GM12878 (cell line): ENCODE results near the gene SHROOM1. TPM values are rescaled to one million over a fixed set of nuclear protein-coding genes. Genes with fewer than 3 reads are reported as not detected.

Experiments
- ATAC-seq: fragments of 200-7000 bp; cut with Tn5 transposase; 3 replicates; pipeline ENCODE4 v1.9.1; 2020; ENCODE audit warnings: mild to moderate bottlenecking, moderate library complexity
- BruUV-seq: library from RNA; stranded (reverse); fragments of 400-500 nt; replicated peaks from 2 replicates; lab custom pipeline; 2021; lab: Mats Ljungman, UMichigan
- CTCF ChIA-PET: fragments of 300-600 bp; sonication (Branson Sonifier 250); formaldehyde crosslinking; extraction: SDS; loops from one replicate; lab custom pipeline; 2021; ENCODE audit warnings: inconsistent platforms; lab: Yijun Ruan, JAX
- POLR2A ChIA-PET: fragments of 350-600 bp; formaldehyde crosslinking; extraction: SDS; loops from one replicate; lab custom pipeline; 2021; ENCODE audit warnings: inconsistent platforms; lab: Charles Lee
- RAD21 ChIA-PET: fragments of 300-600 bp; sonication (Branson Sonifier 250); formaldehyde crosslinking; loops from one replicate; lab custom pipeline; 2023; ENCODE audit warnings: antibody characterized with exemption; ENCODE audit not compliant: unreplicated experiment; lab: Charles Lee
- SMC1A ChIA-PET: fragments of 300-600 bp; sonication (Branson Sonifier 250); formaldehyde crosslinking; loops from one replicate; lab custom pipeline; 2023; ENCODE audit not compliant: unreplicated experiment, uncharacterized antibody; lab: Charles Lee
- DNase-seq: peaks from one replicate; pipeline ENCODE4 v3.0.0-alpha.2; 2011; ENCODE audit warnings: low read depth, low spot score
- FAIRE-seq: peaks from 3 replicates; lab custom pipeline; 2011; peaks lifted over from hg19 to GRCh38; lab: Jason Lieb, UNC
- H2AFZ ChIP-seq: 2 replicates; pipeline ENCODE4 v1.6.0; 2011; ENCODE audit warnings: low read depth, low read length, control low read depth; ENCODE audit not compliant: control insufficient read depth
- H3K27ac ChIP-seq: 2 replicates; pipeline ENCODE4 v1.5.1; 2011; ENCODE audit warnings: control low read depth; ENCODE audit not compliant: control insufficient read depth, insufficient read depth
- H3K27me3 ChIP-seq, 2 experiments: replicated peaks in 1 of 2; 2 replicates each; pipeline versions ENCODE4 v1.6.0 to v1.6.1; 2011; ENCODE audit warnings: low read length in 1 of 2; ENCODE audit not compliant: control insufficient read depth in 2 of 2, insufficient read depth in 2 of 2
- H3K36me3 ChIP-seq, 2 experiments: 2 replicates each; pipeline ENCODE4 v1.5.1; 2011; ENCODE audit warnings: low read length in 1 of 2; ENCODE audit not compliant: control insufficient read depth in 2 of 2, insufficient read depth in 2 of 2
- H3K4me1 ChIP-seq: 2 replicates; pipeline ENCODE4 v1.6.1; 2011; ENCODE audit warnings: mild to moderate bottlenecking, low read length, moderate library complexity, mixed read lengths; ENCODE audit not compliant: control insufficient read depth, insufficient read depth
- H3K4me2 ChIP-seq: 2 replicates; pipeline ENCODE4 v1.6.0; 2011; ENCODE audit warnings: control low read depth; ENCODE audit not compliant: control insufficient read depth, insufficient read depth
- H3K4me3 ChIP-seq: fragments of 200-600 bp; sonication (generic); 2 replicates; pipeline ENCODE4 v1.5.1; 2016
- H3K79me2 ChIP-seq: 2 replicates; pipeline ENCODE4 v1.6.0; 2011; ENCODE audit warnings: low read length; ENCODE audit not compliant: control insufficient read depth, insufficient read depth
- H3K9ac ChIP-seq: 2 replicates; pipeline ENCODE4 v1.8.0; 2011; ENCODE audit warnings: low read length, control low read depth, mixed read lengths; ENCODE audit not compliant: control insufficient read depth, insufficient read depth
- H3K9me3 ChIP-seq: replicated peaks from 3 replicates; pipeline ENCODE4 v1.5.1; 2011; ENCODE audit warnings: mild to moderate bottlenecking, low read length; ENCODE audit not compliant: control insufficient read depth, insufficient read depth
- H4K20me1 ChIP-seq: 2 replicates; pipeline ENCODE4 v1.6.0; 2011; ENCODE audit not compliant: control insufficient read depth, insufficient read depth
- BCL11A ChIP-seq: IDR thresholded peaks from 2 replicates; pipeline ENCODE4 v1.6.1; 2011; ENCODE audit warnings: low read depth, low read length
- CBX5 ChIP-seq: sonication (generic); IDR thresholded peaks from 2 replicates; pipeline ENCODE4 v1.6.1; 2016; ENCODE audit warnings: low read depth, moderate library complexity, mild to moderate bottlenecking, inconsistent platforms
- CREM ChIP-seq: IDR thresholded peaks from 2 replicates; pipeline ENCODE4 v1.6.1; 2014; ENCODE audit warnings: antibody characterized with exemption, low read depth
- FOS ChIP-seq: IDR thresholded peaks from 3 replicates; pipeline ENCODE4 v1.6.1; 2011; ENCODE audit warnings: borderline replicate concordance; ENCODE audit not compliant: insufficient read length; ENCODE audit errors: extremely low read depth
- MXI1 ChIP-seq: fragments of 150-350 bp; IDR thresholded peaks from 2 replicates; pipeline ENCODE4 v1.6.1; 2011; ENCODE audit warnings: low read depth, mild to moderate bottlenecking, inconsistent platforms, low read length, improper control_type of control experiment
- NFIC ChIP-seq: IDR thresholded peaks from 2 replicates; pipeline ENCODE4 v1.6.1; 2012; ENCODE audit warnings: low read depth, mild to moderate bottlenecking, inconsistent platforms, low read length, moderate library complexity
- STAT3 ChIP-seq: IDR thresholded peaks from 2 replicates; pipeline ENCODE4 v1.6.1; 2011; ENCODE audit warnings: low read depth, low read length, improper control_type of control experiment
- TCF3 ChIP-seq: IDR thresholded peaks from 2 replicates; pipeline ENCODE4 v1.6.1; 2012; ENCODE audit warnings: low read depth, mild to moderate bottlenecking, low read length, borderline replicate concordance; ENCODE audit not compliant: insufficient read depth
- ZNF207 ChIP-seq: fragments of 450-650 bp; IDR thresholded peaks from 2 replicates; pipeline ENCODE4 v1.6.1; 2014; ENCODE audit warnings: antibody characterized with exemption, mild to moderate bottlenecking, borderline replicate concordance
- WGBS: methylation state at CpG from one replicate; pipeline ENCODE4 v1.1.6; 2016; ENCODE audit warnings: low lambda C conversion rate; ENCODE audit not compliant: insufficient replicate concordance, insufficient coverage; ENCODE audit errors: missing lambda C conversion rate; 5-methylcytosine and 5-hydroxymethylcytosine counted together
- in situ Hi-C: fragments of 300-500 bp; cut with MboI; formaldehyde crosslinking; loops from 9 replicates; pipeline ENCODE4 v1.14.3; 2018; ENCODE audit warnings: mixed read lengths
- intact Hi-C: fragments of 100-400 bp; cut with micrococcal nuclease; formaldehyde crosslinking; loops from one replicate; pipeline ENCODE4 v1.14.2; 2022; ENCODE audit not compliant: unreplicated experiment
- polyA plus RNA-seq, 11 experiments: library from polyadenylated mRNA; depleted of rRNA in 4 of 11; unstranded in 6 of 11; stranded (reverse) in 5 of 11; fragments of >200 nt; fragmentation: Nextera tagmentation in 4 of 11; fragmentation: Illumina TruSeq in 1 of 11; extraction: Ambion mirVana in 4 of 11; extraction: Trizol in 1 of 11; gene quantifications; 1 replicate in 1 of 11; 2 replicates in 10 of 11; pipeline versions ENCODE4 v1.2.1 to v1.2.3, GENCODE V29; 2011 to 2016; ENCODE audit warnings: inconsistent platforms in 2 of 11, missing spikeins in 2 of 11, low read depth in 1 of 11
- total RNA-seq, 4 experiments: library from RNA; depleted of rRNA in 3 of 4; stranded (reverse); fragments of >200 nt in 3 of 4; fragmentation: Illumina TruSeq in 1 of 4; extraction: Trizol in 1 of 4; gene quantifications; 2 replicates each; pipeline versions ENCODE4 v1.2.1 to v1.2.3, GENCODE V29; 2013 to 2021
- TF ChIP-seq, protein P1 (sequence below): IDR thresholded peaks from 2 replicates; pipeline ENCODE4 v1.6.1; 2012; ENCODE audit warnings: low read length, inconsistent platforms
- TF ChIP-seq, protein P2 (sequence below), 3 experiments: IDR thresholded peaks in 2 of 3; conservative IDR thresholded peaks in 1 of 3; 2 replicates each; pipeline ENCODE4 v1.5.1; 2011; ENCODE audit warnings: low read depth in 3 of 3, low read length in 3 of 3, mild to moderate bottlenecking in 3 of 3, control low read depth in 2 of 3, moderate library complexity in 2 of 3, inconsistent platforms in 1 of 3, mixed read lengths in 1 of 3; ENCODE audit not compliant: control insufficient read depth in 2 of 3, insufficient read depth in 1 of 3; ENCODE audit errors: extremely low read depth in 1 of 3

The SHROOM1 gene
- total and polyA plus RNA-seq, 10 of the 15 experiments (the other 5 are each of a cell fraction or from before 2014, with no cell fraction given), result 0.05 to 3.9 (median 1.3) TPM

DNA sequence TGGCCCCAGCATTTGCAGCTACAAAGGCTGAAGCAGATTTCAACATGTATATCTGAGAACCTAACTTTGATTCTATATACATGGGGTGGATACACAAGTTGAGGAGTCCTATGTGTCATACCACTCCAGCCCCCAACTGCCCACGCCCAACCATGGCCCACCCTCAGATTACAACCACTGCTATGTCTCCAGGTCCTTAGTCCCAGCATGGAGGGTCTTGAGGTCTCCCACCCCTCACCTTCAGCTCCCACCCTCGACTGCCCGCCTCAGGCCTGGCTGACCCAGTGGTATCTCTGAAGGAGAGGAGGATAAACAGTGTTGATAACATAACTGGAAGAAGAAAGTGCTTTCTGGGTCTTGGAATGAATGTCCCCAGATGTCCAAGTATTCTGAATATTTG lies 9.1 kb downstream of the SHROOM1 start:
- intact Hi-C loops (loop anchor here (2.0 to 5.0 kb wide), 4 partner anchors 71 to 321 kb away; partner anchors contain the start of gene KIF3A), in situ Hi-C loops (loop anchor here (10.0 kb wide), 1 partner anchor 297 kb away; no protein-coding TSS in a partner anchor)
- DNase-seq (no peak), FAIRE-seq (no peak), ATAC-seq (no peak)
- Histone ChIP-seq H3K27me3 (peaks cover 0 to under 1% of the 10 kb centered on the region in 2 experiments; a peak in 3 of 4 replicates), H2AFZ (no peak overlapping the region), H4K20me1 (no peaks in the 10 kb centered on the region), H3K27ac (no peak overlapping the region), H3K4me2 (no peak overlapping the region), H3K36me3 (no peaks in the 10 kb centered on the region), H3K4me3 (no peak overlapping the region), H3K4me1 (no peaks in the 10 kb centered on the region; the same call in 1 of the 2 replicates), H3K79me2 (no peaks in the 10 kb centered on the region), H3K9ac (no peak overlapping the region), H3K9me3 (no peaks in the 10 kb centered on the region)
- ChIA-PET POLR2A (interaction anchor here (6.2 kb wide), 1 partner anchor 14 kb away, joined by 41 read pairs; no protein-coding TSS in a partner anchor), CTCF (interaction anchor here (0.6 to 7.7 kb wide), 21 partner anchors 8 to 435 kb away, joined by 3 to 159 read pairs (median 19); partner anchors contain the start of genes CCNI2 and SHROOM1), SMC1A (interaction anchor here (0.7 to 10.9 kb wide), 14 partner anchors 12 to 315 kb away, joined by 3 to 129 read pairs (median 6); no protein-coding TSS in a partner anchor), RAD21 (interaction anchor here (1.4 to 7.7 kb wide), 17 partner anchors 12 to 320 kb away, joined by 3 to 106 read pairs (median 23); partner anchors contain the start of genes CCNI2, IL4 and RAD50)
- BruUV-seq, result no TSS peak
- no peak for TF ChIP-seq CREM
- no peak for TF ChIP-seq BCL11A
- TF ChIP-seq TCF3, result no peak
- no peak for TF ChIP-seq FOS
- TF ChIP-seq CBX5, result no peak
- TF ChIP-seq NFIC, result no peak
- TF ChIP-seq STAT3, result no peak
- no peak for TF ChIP-seq MXI1
- TF ChIP-seq, protein P1, sequence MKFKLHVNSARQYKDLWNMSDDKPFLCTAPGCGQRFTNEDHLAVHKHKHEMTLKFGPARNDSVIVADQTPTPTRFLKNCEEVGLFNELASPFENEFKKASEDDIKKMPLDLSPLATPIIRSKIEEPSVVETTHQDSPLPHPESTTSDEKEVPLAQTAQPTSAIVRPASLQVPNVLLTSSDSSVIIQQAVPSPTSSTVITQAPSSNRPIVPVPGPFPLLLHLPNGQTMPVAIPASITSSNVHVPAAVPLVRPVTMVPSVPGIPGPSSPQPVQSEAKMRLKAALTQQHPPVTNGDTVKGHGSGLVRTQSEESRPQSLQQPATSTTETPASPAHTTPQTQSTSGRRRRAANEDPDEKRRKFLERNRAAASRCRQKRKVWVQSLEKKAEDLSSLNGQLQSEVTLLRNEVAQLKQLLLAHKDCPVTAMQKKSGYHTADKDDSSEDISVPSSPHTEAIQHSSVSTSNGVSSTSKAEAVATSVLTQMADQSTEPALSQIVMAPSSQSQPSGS, result no peak
- TF ChIP-seq, protein P2, sequence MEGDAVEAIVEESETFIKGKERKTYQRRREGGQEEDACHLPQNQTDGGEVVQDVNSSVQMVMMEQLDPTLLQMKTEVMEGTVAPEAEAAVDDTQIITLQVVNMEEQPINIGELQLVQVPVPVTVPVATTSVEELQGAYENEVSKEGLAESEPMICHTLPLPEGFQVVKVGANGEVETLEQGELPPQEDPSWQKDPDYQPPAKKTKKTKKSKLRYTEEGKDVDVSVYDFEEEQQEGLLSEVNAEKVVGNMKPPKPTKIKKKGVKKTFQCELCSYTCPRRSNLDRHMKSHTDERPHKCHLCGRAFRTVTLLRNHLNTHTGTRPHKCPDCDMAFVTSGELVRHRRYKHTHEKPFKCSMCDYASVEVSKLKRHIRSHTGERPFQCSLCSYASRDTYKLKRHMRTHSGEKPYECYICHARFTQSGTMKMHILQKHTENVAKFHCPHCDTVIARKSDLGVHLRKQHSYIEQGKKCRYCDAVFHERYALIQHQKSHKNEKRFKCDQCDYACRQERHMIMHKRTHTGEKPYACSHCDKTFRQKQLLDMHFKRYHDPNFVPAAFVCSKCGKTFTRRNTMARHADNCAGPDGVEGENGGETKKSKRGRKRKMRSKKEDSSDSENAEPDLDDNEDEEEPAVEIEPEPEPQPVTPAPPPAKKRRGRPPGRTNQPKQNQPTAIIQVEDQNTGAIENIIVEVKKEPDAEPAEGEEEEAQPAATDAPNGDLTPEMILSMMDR (IDR thresholded peaks at IDR 0.05 in 2 of 3, conservative IDR thresholded peaks at IDR 0.05 in 1 of 3; ENCODE audit: control insufficient read depth in 2 of 3, extremely low read depth in 1 of 3, insufficient read depth in 1 of 3, low read depth in 3 of 3, low read length in 3 of 3), result no peak
- no peak for TF ChIP-seq ZNF207
- WGBS, result 46% methylated on average over 2 of the region's 3 CpGs
